Measurements from ENCODE around the gene UTS2B. TPM values are rescaled to one million over a fixed set of nuclear protein-coding genes. Genes with fewer than 3 reads are reported as not detected.

UTS2B gene
- total and polyA plus RNA-seq, 10 of the 15 experiments (the other 5 are each of a cell fraction or from before 2014, with no cell fraction given): 0.15 to 0.72 (median 0.44) TPM

DNA sequence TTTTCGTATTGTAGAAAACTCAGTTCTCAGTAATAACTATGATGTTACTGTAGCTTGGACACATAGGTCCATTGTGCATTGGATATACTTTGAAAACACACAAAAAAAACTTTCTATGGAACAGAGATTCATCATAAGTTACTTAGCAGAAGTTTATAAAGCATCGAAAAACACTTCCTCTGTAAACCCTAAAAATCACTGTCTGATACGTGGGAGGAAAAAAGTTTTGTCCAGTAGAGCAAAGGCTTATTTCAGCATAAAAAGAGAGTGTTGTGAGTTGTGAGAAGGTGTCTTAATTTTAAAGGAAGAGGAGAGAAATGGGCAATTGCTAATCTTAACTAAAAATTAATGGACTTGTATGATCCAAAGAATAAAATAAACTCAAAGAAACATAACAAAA lies 66.5 kb downstream of the UTS2B start:
- ChIA-PET RAD21 (ENCODE audit: unreplicated experiment) (interaction anchor here (0.6 to 5.2 kb wide), 17 partner anchors 10 to 95 kb away, joined by 3 to 40 read pairs (median 7); partner anchors contain the start of gene UTS2B), CTCF (interaction anchor here (0.6 to 1.7 kb wide), 8 partner anchors 9 to 117 kb away, joined by 3 to 6 read pairs (median 4); no protein-coding TSS in a partner anchor), POLR2A (interaction anchor here (0.9 to 1.7 kb wide), 6 partner anchors 9 to 92 kb away, joined by 3 to 5 read pairs (median 3); no protein-coding TSS in a partner anchor), SMC1A (ENCODE audit: uncharacterized antibody, unreplicated experiment) (interaction anchor here (0.9 to 21.5 kb wide), 18 partner anchors 10 to 125 kb away, joined by 3 to 375 read pairs (median 5); partner anchors contain the start of gene UTS2B)
- peak; percentile 34 for ATAC-seq
- FAIRE-seq: no peak
- Histone ChIP-seq H3K9ac (ENCODE audit: control insufficient read depth, insufficient read depth, low read length) (no peak overlapping the region), H3K79me2 (ENCODE audit: control insufficient read depth, insufficient read depth, low read length) (no peaks in the 10 kb centered on the region), H3K9me3 (replicated peaks; ENCODE audit: control insufficient read depth, insufficient read depth, low read length) (no peaks in the 10 kb centered on the region), H3K4me3 (peak overlapping the region; percentile 10; the same call in 1 of the 2 replicates), H3K27me3 (replicated peaks in 1 of 2; ENCODE audit: control insufficient read depth in 2 of 2, insufficient read depth in 2 of 2, low read length in 1 of 2) (no peaks in the 10 kb centered on the region), H4K20me1 (ENCODE audit: control insufficient read depth, insufficient read depth) (no peaks in the 10 kb centered on the region), H3K4me2 (ENCODE audit: control insufficient read depth, insufficient read depth) (peak overlapping the region; percentile 54; the same call in 1 of the 2 replicates), H3K27ac (ENCODE audit: control insufficient read depth, insufficient read depth) (peak overlapping the region; percentile 38), H3K4me1 (ENCODE audit: control insufficient read depth, insufficient read depth, low read length) (peaks cover 8% of the 10 kb centered on the region; the same call in 1 of the 2 replicates), H3K36me3 (ENCODE audit: control insufficient read depth in 2 of 2, insufficient read depth in 2 of 2, low read length in 1 of 2) (no peaks in the 10 kb centered on the region), H2AFZ (ENCODE audit: control insufficient read depth, low read depth, low read length) (peak overlapping the region; percentile 51)
- no peak for TF ChIP-seq KAT2A (conservative IDR thresholded peaks at IDR 0.05; ENCODE audit: control insufficient read depth, low read depth, low read length)
- TF ChIP-seq CHD2 (IDR thresholded peaks at IDR 0.05; ENCODE audit: borderline replicate concordance, low read depth, low read length): no peak
- no peak for TF ChIP-seq BMI1 (IDR thresholded peaks at IDR 0.05; ENCODE audit: borderline replicate concordance)
- no peak for TF ChIP-seq BRCA1 (IDR thresholded peaks at IDR 0.05; ENCODE audit: low read depth, low read length)
- TF ChIP-seq, protein P1, sequence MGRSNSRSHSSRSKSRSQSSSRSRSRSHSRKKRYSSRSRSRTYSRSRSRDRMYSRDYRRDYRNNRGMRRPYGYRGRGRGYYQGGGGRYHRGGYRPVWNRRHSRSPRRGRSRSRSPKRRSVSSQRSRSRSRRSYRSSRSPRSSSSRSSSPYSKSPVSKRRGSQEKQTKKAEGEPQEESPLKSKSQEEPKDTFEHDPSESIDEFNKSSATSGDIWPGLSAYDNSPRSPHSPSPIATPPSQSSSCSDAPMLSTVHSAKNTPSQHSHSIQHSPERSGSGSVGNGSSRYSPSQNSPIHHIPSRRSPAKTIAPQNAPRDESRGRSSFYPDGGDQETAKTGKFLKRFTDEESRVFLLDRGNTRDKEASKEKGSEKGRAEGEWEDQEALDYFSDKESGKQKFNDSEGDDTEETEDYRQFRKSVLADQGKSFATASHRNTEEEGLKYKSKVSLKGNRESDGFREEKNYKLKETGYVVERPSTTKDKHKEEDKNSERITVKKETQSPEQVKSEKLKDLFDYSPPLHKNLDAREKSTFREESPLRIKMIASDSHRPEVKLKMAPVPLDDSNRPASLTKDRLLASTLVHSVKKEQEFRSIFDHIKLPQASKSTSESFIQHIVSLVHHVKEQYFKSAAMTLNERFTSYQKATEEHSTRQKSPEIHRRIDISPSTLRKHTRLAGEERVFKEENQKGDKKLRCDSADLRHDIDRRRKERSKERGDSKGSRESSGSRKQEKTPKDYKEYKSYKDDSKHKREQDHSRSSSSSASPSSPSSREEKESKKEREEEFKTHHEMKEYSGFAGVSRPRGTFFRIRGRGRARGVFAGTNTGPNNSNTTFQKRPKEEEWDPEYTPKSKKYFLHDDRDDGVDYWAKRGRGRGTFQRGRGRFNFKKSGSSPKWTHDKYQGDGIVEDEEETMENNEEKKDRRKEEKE (IDR thresholded peaks at IDR 0.05): no peak
- no peak for TF ChIP-seq SUZ12 (IDR thresholded peaks at IDR 0.05; ENCODE audit: unreplicated experiment)
- in situ Hi-C loops (cut with MboI) (no loop called here), intact Hi-C loops (cut with micrococcal nuclease; ENCODE audit: unreplicated experiment) (no loop called here)
- DNase-seq (ENCODE audit: low read depth, low spot score): no peak
- no TSS peak for BruUV-seq (replicated peaks)
- 8% methylated on average over 3 of the region's 3 CpGs for WGBS (ENCODE audit: insufficient coverage, insufficient replicate concordance, low lambda C conversion rate, missing lambda C conversion rate)
